H9 (cell line): Measurements from ENCODE around the gene VASP. TPM values are rescaled to one million over a fixed set of nuclear protein-coding genes. Genes with fewer than 3 reads are reported as not detected.

Experiments used
- DNase-seq: peaks from one replicate; pipeline ENCODE4 v3.0.0-alpha.2; 2017
- H2AFZ ChIP-seq: one replicate; pipeline ENCODE4 v1.6.1; 2013; ENCODE audit warnings: mild to moderate bottlenecking, low read length, control low read depth, moderate library complexity
- H2AK5ac ChIP-seq: 2 replicates; pipeline ENCODE4 v1.6.1; 2013; ENCODE audit warnings: low read length, control low read depth, mixed read lengths; ENCODE audit not compliant: insufficient read length
- H2BK120ac ChIP-seq: one replicate; pipeline ENCODE4 v1.6.1; 2013; ENCODE audit warnings: low read depth, mild to moderate bottlenecking, low read length, control low read depth, inconsistent platforms; ENCODE audit not compliant: poor library complexity, severe bottlenecking
- H2BK12ac ChIP-seq: 2 replicates; pipeline ENCODE4 v1.6.1; 2013; ENCODE audit warnings: low read length, control low read depth, mixed read lengths, low read depth; ENCODE audit not compliant: insufficient read length
- H2BK15ac ChIP-seq: 2 replicates; pipeline ENCODE4 v1.6.1; 2013; ENCODE audit warnings: low read depth, low read length, control low read depth
- H2BK20ac ChIP-seq: one replicate; pipeline ENCODE4 v1.6.1; 2013; ENCODE audit warnings: low read depth, mild to moderate bottlenecking, low read length, control low read depth, inconsistent platforms; ENCODE audit not compliant: poor library complexity, severe bottlenecking
- H2BK5ac ChIP-seq: 2 replicates; pipeline ENCODE4 v1.6.1; 2013; ENCODE audit warnings: low read length, control low read depth, mixed read lengths; ENCODE audit not compliant: insufficient read length
- H3K14ac ChIP-seq: 2 replicates; pipeline ENCODE4 v1.6.1; 2013; ENCODE audit warnings: low read length, control low read depth; ENCODE audit not compliant: insufficient read depth
- H3K18ac ChIP-seq: 2 replicates; pipeline ENCODE4 v1.6.1; 2013; ENCODE audit warnings: low read depth, mild to moderate bottlenecking, mixed read lengths, low read length, control low read depth; ENCODE audit not compliant: insufficient read length
- H3K23ac ChIP-seq: 2 replicates; pipeline ENCODE4 v1.6.1; 2013; ENCODE audit warnings: low read length, control low read depth, mixed read lengths, low read depth; ENCODE audit not compliant: insufficient read length
- H3K23me2 ChIP-seq: 2 replicates; pipeline ENCODE4 v1.6.1; 2013; ENCODE audit warnings: low read depth, mild to moderate bottlenecking, mixed read lengths, low read length, control low read depth; ENCODE audit not compliant: insufficient read length, poor library complexity, severe bottlenecking
- H3K27ac ChIP-seq: 2 replicates; pipeline ENCODE4 v1.5.1; 2013; ENCODE audit warnings: low read length, control low read depth, mixed read lengths, low read depth; ENCODE audit not compliant: insufficient read length
- H3K27me3 ChIP-seq: 2 replicates; pipeline ENCODE4 v1.6.1; 2013; ENCODE audit warnings: low read length, control low read depth, inconsistent platforms; ENCODE audit not compliant: insufficient read depth
- H3K4ac ChIP-seq: 2 replicates; pipeline ENCODE4 v1.6.1; 2013; ENCODE audit warnings: low read depth, mild to moderate bottlenecking, control low read depth, inconsistent platforms, low read length, moderate library complexity
- H3K4me1 ChIP-seq: 2 replicates; pipeline ENCODE4 v1.6.1; 2013; ENCODE audit warnings: low read length, control low read depth, inconsistent platforms; ENCODE audit not compliant: insufficient read depth
- H3K4me2 ChIP-seq: 2 replicates; pipeline ENCODE4 v1.6.1; 2013; ENCODE audit warnings: low read length, control low read depth, mixed read lengths; ENCODE audit not compliant: insufficient read length, insufficient read depth
- H3K56ac ChIP-seq: 2 replicates; pipeline ENCODE4 v1.6.1; 2013; ENCODE audit warnings: low read depth, mild to moderate bottlenecking, mixed read lengths, low read length, control low read depth; ENCODE audit not compliant: insufficient read length
- H3K79me1 ChIP-seq: 2 replicates; pipeline ENCODE4 v1.6.1; 2013; ENCODE audit warnings: low read depth, mild to moderate bottlenecking, moderate library complexity, low read length, control low read depth, inconsistent platforms; ENCODE audit not compliant: insufficient read depth, poor library complexity, severe bottlenecking
- H3K79me2 ChIP-seq: 2 replicates; pipeline ENCODE4 v1.6.1; 2013; ENCODE audit warnings: low read length, control low read depth, inconsistent platforms; ENCODE audit not compliant: insufficient read depth
- H3K9ac ChIP-seq: 2 replicates; pipeline ENCODE4 v1.6.1; 2013; ENCODE audit warnings: low read length, control low read depth, mixed read lengths; ENCODE audit not compliant: insufficient read length; ENCODE audit errors: extremely low read depth
- H3K9me3 ChIP-seq: one replicate; pipeline ENCODE4 v1.6.1; 2013; ENCODE audit warnings: low read depth, low read length, inconsistent platforms; ENCODE audit not compliant: control insufficient read depth
- H3T11ph ChIP-seq: one replicate; pipeline ENCODE4 v1.6.1; 2013; ENCODE audit warnings: mild to moderate bottlenecking, low read length, control low read depth, inconsistent platforms
- H4K20me1 ChIP-seq: one replicate; pipeline ENCODE4 v1.6.1; 2013; ENCODE audit not compliant: control insufficient read depth, insufficient read length, insufficient read depth
- H4K5ac ChIP-seq: 2 replicates; pipeline ENCODE4 v1.6.1; 2013; ENCODE audit warnings: low read depth, mild to moderate bottlenecking, mixed read lengths, low read length, control low read depth; ENCODE audit not compliant: insufficient read length
- H4K8ac ChIP-seq: replicated peaks from 2 replicates; pipeline ENCODE4 v1.6.1; 2013; ENCODE audit warnings: low read length, control low read depth, mixed read lengths, low read depth; ENCODE audit not compliant: insufficient read length
- H4K91ac ChIP-seq: 2 replicates; pipeline ENCODE4 v1.6.1; 2013; ENCODE audit warnings: low read depth, mild to moderate bottlenecking, moderate library complexity, mixed read lengths, low read length, control low read depth; ENCODE audit not compliant: insufficient read length
- H3K27ac Mint-ChIP-seq, 3 experiments: 2 replicates in 2 of 3; 3 replicates in 1 of 3; pipeline ENCODE4 v1.8.0; 2020 to 2021; ENCODE audit warnings: mixed read lengths in 3 of 3, mild to moderate bottlenecking in 1 of 3, moderate library complexity in 1 of 3
- H3K27me3 Mint-ChIP-seq: 2 replicates; pipeline ENCODE4 v1.8.0; 2021; ENCODE audit warnings: low read depth, mild to moderate bottlenecking, moderate library complexity, mixed read lengths
- H3K36me3 Mint-ChIP-seq, 3 experiments: 2 replicates in 2 of 3; 3 replicates in 1 of 3; pipeline ENCODE4 v1.8.0; 2020 to 2021; ENCODE audit warnings: low read depth in 3 of 3, mixed read lengths in 3 of 3; ENCODE audit not compliant: insufficient read depth in 1 of 3
- H3K4me1 Mint-ChIP-seq, 2 experiments: 2 replicates each; pipeline ENCODE4 v1.8.0; 2020; ENCODE audit warnings: mixed read lengths in 2 of 2
- H3K4me3 Mint-ChIP-seq, 2 experiments: 2 replicates in 1 of 2; 3 replicates in 1 of 2; pipeline ENCODE4 v1.8.0; 2020 to 2021; ENCODE audit warnings: mild to moderate bottlenecking in 2 of 2, mixed read lengths in 2 of 2, moderate library complexity in 1 of 2
- H3K9me3 Mint-ChIP-seq, 2 experiments: 2 replicates in 1 of 2; 3 replicates in 1 of 2; pipeline ENCODE4 v1.8.0; 2020; ENCODE audit warnings: mild to moderate bottlenecking in 2 of 2, mixed read lengths in 2 of 2, moderate library complexity in 1 of 2
- WGBS: extraction: QIAGEN DNeasy Blood & Tissue Kit; methylation state at CpG from one replicate; pipeline ENCODE4 v1.1.7; 2013; ENCODE audit warnings: missing lambda C conversion rate, low lambda C conversion rate, mixed read lengths; ENCODE audit not compliant: insufficient read length; ENCODE audit errors: extremely low coverage; 5-methylcytosine and 5-hydroxymethylcytosine counted together
- total RNA-seq: library from RNA; stranded (reverse); gene quantifications from 2 replicates; pipeline ENCODE4 v1.2.1, GENCODE V29; 2021
- TF ChIP-seq, protein P1 (sequence below): fragments of 200-600 bp; sonication (generic); conservative IDR thresholded peaks from 3 replicates; pipeline ENCODE4 v1.8.0; 2021; ENCODE audit warnings: antibody characterized with exemption, mild to moderate bottlenecking

VASP gene
- total RNA-seq, 1 experiment from 2014 or later: 157 TPM

DNA sequence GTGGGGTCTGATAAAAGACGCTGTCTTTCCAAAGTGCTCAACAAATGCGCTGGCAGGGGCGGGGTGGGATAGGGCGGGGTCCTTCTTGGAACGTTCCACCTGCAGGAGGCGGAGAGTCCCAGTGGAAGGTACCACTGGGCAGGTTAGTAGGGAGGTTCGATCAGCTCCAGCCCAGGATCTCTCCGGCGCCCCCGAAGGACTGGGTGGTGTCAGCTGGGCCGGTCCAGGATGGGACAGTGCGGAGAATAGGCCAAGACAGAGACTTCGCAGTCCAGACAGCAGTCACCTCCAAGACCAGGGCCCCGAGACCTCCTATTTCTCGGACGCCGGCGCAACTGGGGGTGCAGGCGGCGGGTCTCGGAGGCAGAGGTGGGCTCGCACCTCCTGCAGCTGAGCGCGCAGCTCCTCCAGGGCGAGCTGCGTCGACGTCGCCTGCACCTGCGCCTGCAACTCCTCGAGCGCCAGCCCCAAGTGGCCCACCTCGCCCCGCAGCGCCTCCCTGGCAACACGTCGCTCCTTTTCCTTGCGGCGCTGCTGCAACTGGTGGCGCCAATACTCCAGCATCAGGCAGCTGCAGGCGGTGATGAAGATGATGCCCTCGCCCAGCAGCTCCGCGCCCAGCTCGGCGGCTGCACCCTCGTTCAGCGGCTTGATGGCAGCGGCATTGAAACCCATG lies 21.6 kb downstream of the VASP start:
- Histone ChIP-seq H2AFZ (no peak overlapping the region), H4K8ac (no peak overlapping the region), H3T11ph (no peak overlapping the region), H4K91ac (no peak overlapping the region), H2AK5ac (no peak overlapping the region), H3K9ac (no peak overlapping the region), H2BK5ac (no peak overlapping the region), H2BK120ac (no peak overlapping the region), H3K27me3 (peaks cover 3% of the 10 kb centered on the region; the same call in 1 of the 2 replicates), H3K4me1 (no peaks in the 10 kb centered on the region), H3K56ac (no peak overlapping the region), H3K4me2 (peak overlapping the region; percentile 84), H3K14ac (no peak overlapping the region), H3K79me2 (no peaks in the 10 kb centered on the region), H2BK20ac (no peak overlapping the region), H2BK12ac (no peak overlapping the region), H3K4ac (no peak overlapping the region), H3K18ac (no peak overlapping the region), H3K23ac (no peak overlapping the region), H4K20me1 (no peaks in the 10 kb centered on the region), H2BK15ac (no peak overlapping the region), H3K23me2 (peaks cover 15% of the 10 kb centered on the region), H3K27ac (no peak overlapping the region), H3K9me3 (no peaks in the 10 kb centered on the region), H4K5ac (no peak overlapping the region), H3K79me1 (no peaks in the 10 kb centered on the region)
- Mint-ChIP-seq H3K4me1 (peaks cover 18 to 24% of the 10 kb centered on the region in 2 experiments), H3K27me3 (peaks cover 19% of the 10 kb centered on the region), H3K36me3 (peaks cover 29 to 49% (median 32%) of the 10 kb centered on the region in 3 experiments), H3K4me3 (peak overlapping the region; percentile 64 to 83), H3K27ac (peak overlapping the region in 2 of 3 experiments; percentile 46 to 80; a peak in 4 of 7 replicates), H3K9me3 (peaks cover 12% of the 10 kb centered on the region in 2 experiments)
- WGBS: no CpG with 5 or more reads among the region's 49 CpGs
- DNase-seq: peak; percentile 95
- TF ChIP-seq, protein P1, sequence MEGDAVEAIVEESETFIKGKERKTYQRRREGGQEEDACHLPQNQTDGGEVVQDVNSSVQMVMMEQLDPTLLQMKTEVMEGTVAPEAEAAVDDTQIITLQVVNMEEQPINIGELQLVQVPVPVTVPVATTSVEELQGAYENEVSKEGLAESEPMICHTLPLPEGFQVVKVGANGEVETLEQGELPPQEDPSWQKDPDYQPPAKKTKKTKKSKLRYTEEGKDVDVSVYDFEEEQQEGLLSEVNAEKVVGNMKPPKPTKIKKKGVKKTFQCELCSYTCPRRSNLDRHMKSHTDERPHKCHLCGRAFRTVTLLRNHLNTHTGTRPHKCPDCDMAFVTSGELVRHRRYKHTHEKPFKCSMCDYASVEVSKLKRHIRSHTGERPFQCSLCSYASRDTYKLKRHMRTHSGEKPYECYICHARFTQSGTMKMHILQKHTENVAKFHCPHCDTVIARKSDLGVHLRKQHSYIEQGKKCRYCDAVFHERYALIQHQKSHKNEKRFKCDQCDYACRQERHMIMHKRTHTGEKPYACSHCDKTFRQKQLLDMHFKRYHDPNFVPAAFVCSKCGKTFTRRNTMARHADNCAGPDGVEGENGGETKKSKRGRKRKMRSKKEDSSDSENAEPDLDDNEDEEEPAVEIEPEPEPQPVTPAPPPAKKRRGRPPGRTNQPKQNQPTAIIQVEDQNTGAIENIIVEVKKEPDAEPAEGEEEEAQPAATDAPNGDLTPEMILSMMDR: 0 out of 3 replicates have a peak, but pooled peaks have one; percentile 22
